Anterior cingulate cortex (tissue), 58 donors: Measurements from ENCODE around the gene HDAC4.
A peak's percentile ranks its signal among the peaks of the same experiment; 100 is the strongest.

ENCODE experiments used
- DNase-seq, 58 donors: peaks; one replicate each; lab custom pipeline; 2025; lab: John Stamatoyannopoulos, UW

HDAC4 gene

GRCh38 chr2:239112127-239112774, 288.6 kb downstream of the HDAC4 start:
- peak in 3 of 58 donors; percentile 32 to 48 (median 37) for DNase-seq

DNA sequence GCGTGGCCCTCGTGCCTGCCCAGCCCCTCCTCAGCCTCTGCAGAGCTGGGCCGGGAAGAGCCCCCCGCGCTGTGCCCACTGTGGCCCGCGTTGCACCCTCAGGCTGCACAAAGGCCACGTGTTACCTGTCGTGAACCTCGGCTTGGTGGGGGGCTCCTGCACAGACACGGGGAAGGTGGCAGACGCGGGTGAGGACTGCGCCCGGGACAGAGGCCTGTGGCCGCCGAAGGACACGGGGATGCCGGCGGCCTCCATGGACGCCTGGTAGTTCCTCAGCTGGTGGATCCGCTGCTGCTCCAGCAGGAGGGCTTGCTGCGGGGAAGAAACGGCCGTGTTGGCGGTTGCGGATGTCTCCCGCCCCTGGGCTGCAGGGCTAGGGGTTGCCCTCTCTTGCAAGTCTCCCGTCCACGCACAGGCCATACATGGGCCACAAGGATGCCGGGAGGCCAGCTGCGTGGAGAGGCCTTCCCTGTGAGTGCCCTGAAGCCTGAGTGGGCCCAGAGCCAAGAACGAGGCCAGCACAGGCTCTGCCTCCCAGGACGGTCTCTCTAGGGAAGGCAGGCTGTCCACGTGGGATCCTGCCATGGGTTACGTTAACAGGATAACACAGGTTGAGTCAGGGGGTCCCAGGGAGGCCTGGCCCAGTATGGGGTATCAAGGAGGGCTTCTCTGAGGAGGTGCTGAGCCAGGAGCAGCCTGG, 289.3 kb downstream of the HDAC4 start:
- DNase-seq, result peak in 3 of 58 donors; percentile 18 to 55 (median 28)

DNA sequence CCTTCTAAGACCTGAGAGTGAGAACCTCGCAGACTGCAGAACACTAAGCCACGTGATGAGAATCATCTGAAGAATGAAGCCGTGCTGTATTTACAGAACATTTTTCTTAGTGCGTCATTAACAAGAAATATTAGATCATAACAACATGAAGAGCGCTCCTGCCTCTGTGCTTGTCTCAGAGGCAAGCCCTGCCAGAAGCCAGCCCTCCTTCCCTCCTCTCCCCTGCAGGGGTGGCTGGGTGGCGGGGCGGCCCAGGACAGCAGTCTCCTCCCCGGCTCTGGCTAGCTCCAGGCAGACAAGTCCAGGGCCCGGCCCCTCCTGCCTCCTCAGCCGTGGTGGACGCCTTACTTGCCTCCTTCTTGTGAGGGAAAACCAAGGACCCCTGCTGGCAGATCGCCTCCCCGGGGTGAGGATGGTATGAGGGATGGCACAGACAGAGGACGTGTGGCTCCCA, 290.2 kb downstream of the HDAC4 start:
- no peak for DNase-seq

DNA sequence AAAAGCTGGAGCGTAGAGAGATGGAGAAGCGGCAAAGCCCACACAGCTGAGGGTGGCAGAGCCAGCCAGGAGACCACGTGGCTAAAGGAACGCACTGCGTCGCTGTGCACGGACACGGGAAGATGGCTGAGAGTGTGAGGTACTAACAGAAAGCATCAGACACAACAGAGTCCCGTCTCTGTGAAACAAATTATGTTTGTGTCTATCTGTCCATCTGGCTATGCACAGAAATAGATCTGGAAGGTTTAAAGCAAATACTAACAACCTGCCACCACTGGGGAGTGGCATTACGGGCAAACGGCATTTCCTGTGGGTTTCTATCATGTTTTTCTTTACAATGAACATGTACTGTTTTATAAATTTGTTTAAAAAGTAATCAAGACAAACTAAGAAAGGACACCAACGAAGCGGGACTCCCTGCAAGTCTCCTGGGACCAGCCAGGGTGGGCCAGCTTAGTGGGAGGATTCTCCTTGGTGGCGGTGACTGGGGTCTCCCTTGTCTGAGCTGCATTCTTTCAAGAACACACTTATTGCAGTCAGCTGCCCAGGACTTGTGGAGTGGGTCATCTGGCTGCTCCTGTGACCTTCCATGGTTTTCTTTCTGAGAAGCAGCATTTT, 290.8 kb downstream of the HDAC4 start:
- DNase-seq, result peak in 6 of 58 donors; percentile 25 to 49 (median 40)

GRCh38 chr2:239109041-239109927, 291.5 kb downstream of the HDAC4 start:
- no peak for DNase-seq

DNA sequence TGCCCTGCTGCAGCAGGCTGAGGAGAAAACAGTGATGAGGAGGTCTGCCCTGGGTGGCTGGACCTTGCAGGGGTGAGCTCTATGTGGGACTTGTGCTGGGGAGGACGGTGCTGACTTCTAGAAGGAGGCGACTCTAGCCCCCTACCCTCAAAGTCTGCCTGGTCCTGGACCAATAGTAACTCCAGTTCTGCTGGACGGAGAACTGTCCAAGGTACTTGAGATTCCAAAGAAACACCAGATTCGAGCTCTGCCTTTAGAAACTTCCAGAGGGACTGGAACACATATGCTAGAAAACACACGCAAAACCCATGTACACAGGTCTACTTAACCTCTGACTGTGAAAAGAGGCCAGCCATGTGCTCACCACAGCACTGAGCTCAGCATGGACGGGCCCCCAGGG, 292.4 kb downstream of the HDAC4 start:
- no peak for DNase-seq

GRCh38 chr2:239107936-239108335, 292.9 kb downstream of the HDAC4 start:
- no peak for DNase-seq

GRCh38 chr2:239106966-239107365, 293.9 kb downstream of the HDAC4 start:
- DNase-seq, result no peak

- DNase-seq, result peak in 52 of 58 donors; percentile 13 to 86 (median 68)
These were observed 294.4 kb downstream of the HDAC4 start for GRCh38 chr2:239106314-239106908.

DNA sequence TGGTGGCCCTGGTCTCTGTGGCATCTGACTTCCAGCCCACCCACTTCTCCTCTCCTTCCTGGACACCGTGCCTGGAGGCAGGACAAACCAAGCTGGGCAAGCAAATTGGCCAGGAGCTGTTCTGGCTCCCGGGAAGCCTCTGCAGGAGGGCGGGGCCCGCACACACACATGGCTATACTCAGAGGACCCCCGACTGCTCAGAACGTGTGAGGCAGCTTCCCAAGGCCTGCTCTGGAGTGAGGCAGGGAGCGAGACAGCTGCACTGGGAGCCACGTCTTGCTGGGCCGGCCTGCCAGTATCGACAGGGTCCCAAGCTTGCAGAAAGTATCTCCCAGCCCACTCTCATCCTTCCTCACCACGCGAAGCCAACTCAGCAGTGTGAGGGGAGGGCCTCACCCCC, 295.6 kb downstream of the HDAC4 start:
- no peak for DNase-seq

- DNase-seq, result no peak
These were observed 296.0 kb downstream of the HDAC4 start for GRCh38 chr2:239104800-239105199.

DNA sequence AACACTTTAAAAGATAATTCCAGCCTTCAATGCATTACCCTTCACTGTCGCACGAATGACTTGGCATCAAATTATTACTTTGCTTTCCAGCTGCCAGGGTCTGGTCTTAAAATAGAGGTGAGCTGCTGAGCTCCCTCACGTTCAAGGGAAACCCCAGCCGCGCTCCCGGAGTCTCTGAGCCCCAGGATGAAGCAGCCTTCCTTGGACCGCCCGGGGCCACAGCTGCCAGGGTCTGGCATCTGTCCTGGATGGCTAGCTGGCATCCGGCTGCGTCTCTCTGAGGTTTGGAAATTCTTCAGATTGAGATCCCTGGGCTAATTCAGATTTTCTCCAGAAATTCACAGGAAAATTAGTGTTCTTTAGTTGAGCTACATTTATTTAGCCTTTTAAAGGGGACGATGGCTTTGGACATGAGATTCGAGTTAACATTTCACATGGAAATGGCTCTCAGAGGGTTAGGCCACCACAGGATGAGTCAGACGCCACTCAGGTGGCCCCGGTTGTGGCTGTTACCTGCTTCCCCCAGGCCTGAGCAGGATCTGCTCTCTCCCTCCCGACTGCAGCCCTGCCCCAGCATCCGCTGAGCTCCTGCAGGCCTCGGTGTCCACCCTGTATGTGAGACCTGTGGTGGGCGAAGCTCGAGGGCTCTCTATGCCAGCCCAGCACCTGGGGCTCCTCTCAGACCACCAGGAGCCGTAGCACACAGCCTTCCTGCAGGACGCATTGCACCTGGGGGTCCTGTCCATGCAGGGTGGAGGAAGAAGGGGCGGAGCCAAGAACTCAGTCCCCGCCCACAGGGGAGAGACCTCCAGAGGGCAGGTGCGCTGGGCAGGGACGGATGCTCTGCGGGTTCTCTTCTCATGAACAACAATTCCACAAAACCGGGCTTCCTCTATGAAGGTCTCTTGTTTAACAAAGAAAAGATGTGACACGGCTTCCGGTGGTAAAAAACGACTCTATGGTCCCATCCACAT, 297.4 kb downstream of the HDAC4 start:
- peak in 12 of 58 donors; percentile 23 to 51 (median 32) for DNase-seq

DNA sequence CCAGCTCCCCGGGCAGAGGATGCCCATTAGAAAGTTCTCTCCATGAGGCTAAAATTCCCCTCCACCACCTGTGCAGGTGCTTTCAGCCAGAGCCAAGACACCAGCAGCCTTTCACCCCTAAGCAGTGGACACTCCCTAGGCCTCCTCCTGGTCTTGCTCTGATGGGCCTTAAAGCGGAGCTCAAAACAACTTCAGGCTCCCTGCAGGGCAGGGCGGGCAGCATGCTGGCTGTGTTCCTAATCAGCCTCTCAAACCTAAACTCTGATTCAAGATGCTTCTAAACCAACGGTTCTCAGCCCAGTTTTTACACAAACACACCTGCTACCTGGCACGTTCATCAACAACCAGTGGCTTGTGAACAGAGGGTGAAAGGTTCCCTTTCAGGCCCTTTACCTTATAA, 298.6 kb downstream of the HDAC4 start:
- no peak for DNase-seq

DNA sequence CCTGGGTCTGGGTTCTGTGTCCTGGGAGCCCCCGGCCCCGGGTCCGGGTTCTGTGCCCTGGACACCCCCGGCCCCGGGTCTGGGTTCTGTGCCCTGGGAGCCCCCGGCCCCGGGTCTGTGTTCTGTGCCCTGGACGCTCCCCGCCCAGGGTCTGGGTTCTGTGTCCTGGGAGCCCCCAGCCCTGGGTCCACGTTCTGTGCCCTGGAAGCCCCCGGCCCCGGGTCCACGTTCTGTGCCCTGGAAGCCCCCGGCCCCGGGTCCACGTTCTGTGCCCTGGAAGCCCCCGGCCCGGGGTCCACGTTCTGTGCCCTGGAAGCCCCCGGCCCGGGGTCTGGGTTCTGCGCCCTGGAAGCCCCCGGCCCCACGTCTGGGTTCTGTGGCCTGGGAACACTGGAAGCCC, 299.0 kb downstream of the HDAC4 start:
- DNase-seq, result no peak

GRCh38 chr2:239101071-239101470, 299.7 kb downstream of the HDAC4 start:
- DNase-seq, result no peak

- no peak for DNase-seq
These were observed 301.3 kb downstream of the HDAC4 start for GRCh38 chr2:239099474-239099873.

DNA sequence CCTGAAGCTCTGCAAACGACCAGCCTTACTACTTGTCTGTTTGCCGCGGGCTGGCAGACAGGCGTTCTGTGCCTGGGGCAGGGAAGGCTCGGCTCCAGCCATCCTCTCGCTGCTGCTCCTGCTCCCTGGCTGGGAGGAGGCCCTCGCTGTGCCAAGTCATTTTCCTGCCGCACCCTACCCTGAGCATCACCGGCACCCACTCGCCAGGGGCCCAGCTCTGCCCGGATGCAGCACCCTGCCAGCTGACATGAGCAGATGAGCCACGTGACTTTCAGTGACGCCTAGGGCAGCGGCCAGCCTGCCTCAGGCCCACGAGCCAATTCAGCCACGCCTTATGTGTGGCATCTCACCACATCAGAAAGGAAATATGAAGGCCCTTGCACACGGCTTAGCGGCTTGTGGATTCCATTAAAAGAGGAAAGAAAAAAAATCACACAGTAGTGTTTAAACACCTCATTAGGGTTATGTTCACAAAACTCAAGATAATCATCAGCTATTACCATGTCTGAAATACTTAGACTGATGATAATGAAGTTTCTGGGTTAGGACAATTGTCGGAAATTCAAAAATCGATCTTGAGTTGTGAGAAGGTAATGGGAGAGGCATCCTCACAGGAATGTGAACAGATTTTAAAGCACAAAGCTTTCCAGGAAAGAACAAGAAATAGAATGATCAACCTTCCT, 302.4 kb downstream of the HDAC4 start:
- peak in 15 of 58 donors; percentile 22 to 79 (median 40) for DNase-seq

GRCh38 chr2:239097428-239097696, 303.5 kb downstream of the HDAC4 start:
- no peak for DNase-seq
